AG20443 (cell line): ENCODE measurements around the gene BLACAT1.
"Not testable (repeated sequence)": the region's sequence is repeated elsewhere in the genome, so short reads cannot be mapped to it uniquely, and the experiment has no call there.

Source experiments
- DNase-seq: peaks from one replicate; pipeline ENCODE4 v3.0.0; 2012; ENCODE audit warnings: low spot score, mixed read lengths

The BLACAT1 gene

DNA sequence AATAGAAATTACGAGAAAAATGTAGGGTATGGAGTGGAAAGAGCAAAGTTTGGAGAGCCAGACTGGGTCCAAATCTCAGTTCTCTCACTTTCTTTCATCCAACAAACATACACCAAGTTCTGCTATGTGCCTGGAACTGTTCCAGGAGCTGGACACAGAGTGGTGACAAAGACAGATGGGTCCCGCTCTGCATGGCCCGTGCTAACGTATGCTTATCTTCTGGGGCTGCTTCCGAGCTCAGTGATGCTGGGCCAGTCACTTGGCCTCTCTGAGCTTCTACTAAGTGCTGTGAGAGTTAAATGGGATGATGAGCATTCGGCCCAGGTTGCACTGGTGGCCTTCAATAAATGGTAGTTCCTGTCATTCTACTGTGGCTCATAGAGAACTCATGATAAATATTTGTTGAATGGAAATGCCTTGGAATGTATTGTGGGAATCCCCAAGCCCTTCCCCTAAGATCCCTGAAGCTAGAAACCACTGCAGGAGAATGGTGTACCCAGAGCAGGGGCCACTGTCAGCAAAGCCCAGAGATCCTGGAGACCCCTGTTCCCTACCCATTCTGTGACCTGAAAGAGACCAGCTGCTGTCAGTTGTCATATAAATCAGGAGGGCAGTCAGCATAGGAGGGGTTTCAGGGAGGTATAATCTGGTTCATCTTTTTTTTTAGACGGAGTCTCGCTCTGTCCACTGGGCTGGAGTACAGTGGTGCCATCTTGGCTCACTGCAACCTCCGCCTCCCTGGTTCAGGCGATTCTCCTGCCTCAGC, 37.8 kb downstream of the BLACAT1 start:
- DNase-seq = no peak

DNA sequence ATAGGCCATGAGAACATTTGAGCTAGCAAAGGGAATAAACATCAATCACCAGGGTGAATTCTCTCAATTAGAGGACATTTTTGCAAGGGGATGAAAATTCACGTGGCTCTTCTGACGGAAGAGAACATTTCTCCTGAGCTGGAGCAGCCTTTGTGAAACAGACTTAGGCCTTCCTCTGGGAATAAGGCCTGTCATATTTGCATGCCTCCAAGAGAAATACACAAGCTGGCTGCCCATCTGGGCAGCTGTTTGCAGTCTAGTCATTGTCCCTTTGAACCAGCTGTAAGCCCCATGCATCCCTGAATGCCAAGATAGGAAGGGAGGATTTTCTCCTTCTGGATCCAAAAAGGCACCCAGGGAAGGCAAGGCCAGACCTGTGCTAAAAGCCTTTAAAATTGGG, 39.5 kb downstream of the BLACAT1 start:
- no peak for DNase-seq

- DNase-seq = no peak
Measured at GRCh38 chr1:205410581-205411298, 45.1 kb downstream of the BLACAT1 start.

DNA sequence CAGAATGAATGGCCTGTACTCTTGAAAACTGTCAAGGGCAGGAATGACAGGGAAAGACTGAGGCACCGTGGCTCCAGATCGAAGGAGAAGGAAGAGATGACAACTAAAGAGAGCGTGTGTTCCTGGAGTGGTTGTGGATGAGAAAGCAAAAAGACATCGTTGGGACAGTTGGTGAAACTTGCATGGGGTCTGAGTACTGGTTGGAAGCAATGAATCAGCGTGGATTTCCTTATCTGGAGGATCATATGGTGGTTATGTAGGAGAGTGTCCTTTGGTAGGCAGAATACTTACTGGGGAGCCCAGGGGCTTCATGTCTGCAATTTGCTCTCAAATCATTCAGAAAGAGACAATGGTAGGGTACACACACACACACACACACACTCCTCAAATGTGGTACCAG, 47.9 kb downstream of the BLACAT1 start:
- no peak for DNase-seq

DNA sequence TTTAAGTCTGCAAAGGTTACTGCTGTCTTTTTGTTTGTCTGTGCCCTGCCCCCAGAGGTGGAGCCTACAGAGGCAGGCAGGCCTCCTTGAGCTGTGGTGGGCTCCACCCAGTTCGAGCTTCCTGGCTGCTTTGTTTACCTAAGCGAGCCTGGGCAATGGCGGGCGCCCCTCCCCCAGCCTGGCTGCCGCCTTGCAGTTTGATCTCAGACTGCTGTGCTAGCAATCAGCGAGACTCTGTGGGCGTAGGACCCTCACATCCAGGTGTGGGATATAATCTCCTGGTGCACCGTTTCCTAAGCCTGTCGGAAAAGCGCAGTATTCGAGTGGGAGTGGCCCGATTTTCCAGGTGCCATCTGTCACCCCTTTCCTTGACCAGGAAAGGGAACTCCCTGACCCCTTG, 49.6 kb downstream of the BLACAT1 start:
- DNase-seq = not testable (repeated sequence)
